Endothelial cell of umbilical vein (primary cell): ENCODE measurements around the gene ERBB4. TPM values are rescaled to one million over a fixed set of nuclear protein-coding genes. Genes with fewer than 3 reads are reported as not detected.

Experiments used
- BruUV-seq: library from RNA; stranded (reverse); fragments of 400-500 nt; replicated peaks from 2 replicates; lab custom pipeline; 2021; lab: Mats Ljungman, UMichigan
- CTCF ChIA-PET: fragments of 300-600, 350-600 bp; sonication (Branson Sonifier 250); formaldehyde crosslinking; loops from one replicate; lab custom pipeline; 2021; ENCODE audit warnings: antibody characterized with exemption, inconsistent platforms; lab: Charles Lee
- POLR2A ChIA-PET: fragments of 300-600, 350-600 bp; sonication (Branson Sonifier 250); formaldehyde crosslinking; loops from one replicate; lab custom pipeline; 2021; ENCODE audit warnings: antibody characterized with exemption, inconsistent platforms; lab: Charles Lee
- DNase-seq: peaks from one replicate; pipeline ENCODE4 v3.0.0-alpha.2; 2011; ENCODE audit warnings: low read depth, low spot score
- FAIRE-seq: peaks from 2 replicates; lab custom pipeline; 2011; peaks lifted over from hg19 to GRCh38; lab: Jason Lieb, UNC
- H2AFZ ChIP-seq: 2 replicates; pipeline ENCODE4 v1.6.0; 2012; ENCODE audit warnings: low read depth, low read length, control low read depth, inconsistent platforms
- H3K27ac ChIP-seq: 2 replicates; pipeline ENCODE4 v1.5.1; 2011; ENCODE audit warnings: low read depth, mild to moderate bottlenecking, control low read depth, low read length, moderate library complexity; ENCODE audit not compliant: insufficient read depth
- H3K27me3 ChIP-seq, 2 experiments: 2 replicates each; pipeline versions ENCODE4 v1.6.0 to v1.6.1; 2011; ENCODE audit warnings: low read length in 2 of 2, mixed read lengths in 1 of 2; ENCODE audit not compliant: control insufficient read depth in 2 of 2, insufficient read depth in 2 of 2
- H3K36me3 ChIP-seq, 2 experiments: 2 replicates in 1 of 2; 3 replicates in 1 of 2; pipeline ENCODE4 v1.5.1; 2011; ENCODE audit warnings: low read length in 2 of 2, mild to moderate bottlenecking in 1 of 2, moderate library complexity in 1 of 2; ENCODE audit not compliant: control insufficient read depth in 2 of 2, insufficient read depth in 2 of 2; ENCODE audit errors: extremely low read depth in 1 of 2
- H3K4me1 ChIP-seq: 3 replicates; pipeline ENCODE4 v1.5.1; 2011; ENCODE audit warnings: mild to moderate bottlenecking, low read length; ENCODE audit not compliant: control insufficient read depth, insufficient read depth; ENCODE audit errors: extremely low read depth
- H3K4me2 ChIP-seq: 2 replicates; pipeline ENCODE4 v1.6.1; 2011; ENCODE audit warnings: low read length, control low read depth, mixed read lengths; ENCODE audit not compliant: insufficient read depth
- H3K4me3 ChIP-seq, 3 experiments: fragments of 200-600 bp in 1 of 3; sonication (generic), shearing (Covaris generic) in 1 of 3; replicated peaks in 1 of 3; 2 replicates each; pipeline ENCODE4 v1.5.1; 2011 to 2016; ENCODE audit warnings: control low read depth in 3 of 3, low read length in 3 of 3, mild to moderate bottlenecking in 2 of 3, inconsistent platforms in 1 of 3, low read depth in 1 of 3, moderate library complexity in 1 of 3; ENCODE audit not compliant: insufficient read depth in 1 of 3
- H3K79me2 ChIP-seq: 2 replicates; pipeline ENCODE4 v1.6.0; 2012; ENCODE audit warnings: low read length, inconsistent platforms; ENCODE audit not compliant: control insufficient read depth, insufficient read depth
- H3K9ac ChIP-seq: replicated peaks from 2 replicates; pipeline ENCODE3; 2011; ENCODE audit warnings: low read length, control low read depth; ENCODE audit not compliant: insufficient read depth; ENCODE audit errors: extremely low read depth
- H3K9me1 ChIP-seq: replicated peaks from 3 replicates; pipeline ENCODE4 v1.6.0; 2011; ENCODE audit warnings: mild to moderate bottlenecking, low read length; ENCODE audit not compliant: control insufficient read depth, insufficient read depth; ENCODE audit errors: extremely low read depth
- H3K9me3 ChIP-seq: replicated peaks from 2 replicates; pipeline ENCODE4 v1.5.1; 2012; ENCODE audit warnings: low read length, inconsistent platforms; ENCODE audit not compliant: control insufficient read depth, insufficient read depth
- H4K20me1 ChIP-seq: replicated peaks from 2 replicates; pipeline ENCODE3; 2011; ENCODE audit warnings: mild to moderate bottlenecking, low read length; ENCODE audit not compliant: control insufficient read depth, insufficient read depth; ENCODE audit errors: extremely low read depth
- EZH2 ChIP-seq: IDR thresholded peaks from 2 replicates; pipeline ENCODE4 v1.6.1; 2012; ENCODE audit warnings: borderline replicate concordance, low read depth, mild to moderate bottlenecking, moderate library complexity, low read length, inconsistent platforms; ENCODE audit not compliant: severe bottlenecking
- FOS ChIP-seq: IDR thresholded peaks from 2 replicates; pipeline ENCODE4 v1.6.1; 2011; ENCODE audit warnings: mild to moderate bottlenecking, low read length, moderate library complexity, borderline replicate concordance; ENCODE audit not compliant: insufficient read depth
- GATA2 ChIP-seq: IDR thresholded peaks from 2 replicates; pipeline ENCODE4 v1.7.0; 2011; ENCODE audit warnings: low read depth, mild to moderate bottlenecking, moderate library complexity, mixed read lengths, low read length; ENCODE audit not compliant: insufficient read length, insufficient read depth
- MYC ChIP-seq: IDR thresholded peaks from one replicate; pipeline ENCODE4 v1.6.1; 2011; ENCODE audit warnings: mild to moderate bottlenecking, low read depth, low read length
- POLR2A ChIP-seq: IDR thresholded peaks from 2 replicates; pipeline ENCODE4 v1.6.1; 2012; ENCODE audit warnings: low read depth, mild to moderate bottlenecking, control low read depth, low read length
- POLR2AphosphoS5 ChIP-seq: IDR thresholded peaks from 2 replicates; pipeline ENCODE4 v1.6.1; 2012; ENCODE audit warnings: low read depth, mild to moderate bottlenecking, control low read depth, low read length, moderate library complexity; ENCODE audit not compliant: insufficient read depth
- dilution Hi-C: fragments of 300-500 bp; cut with MboI; formaldehyde crosslinking; loops from one replicate; pipeline ENCODE4 v1.15.0; 2019; ENCODE audit warnings: low sequenced_read_pairs; ENCODE audit not compliant: extremely low pct_ligation_motif_present
- intact Hi-C: fragments of 100-400 bp; cut with micrococcal nuclease; formaldehyde crosslinking; loops from one replicate; pipeline ENCODE4 v1.10.0; 2022
- polyA plus RNA-seq, 4 experiments: library from polyadenylated mRNA; depleted of rRNA in 3 of 4; stranded (reverse) in 3 of 4; unstranded in 1 of 4; fragments of >200 nt; gene quantifications; 2 replicates each; pipeline versions ENCODE4 v1.2.1 to v1.2.3, GENCODE V29; 2011 to 2012; ENCODE audit warnings: missing spikeins in 1 of 4
- total RNA-seq: library from RNA; stranded (reverse); gene quantifications from 2 replicates; pipeline ENCODE4 v1.2.3, GENCODE V29; 2021
- TF ChIP-seq, protein P1 (sequence below): IDR thresholded peaks from 2 replicates; pipeline ENCODE4 v1.6.1; 2011; ENCODE audit not compliant: insufficient read depth, insufficient read length

ERBB4 gene
- total and polyA plus RNA-seq, 2 donors (not counting 3 experiments of a cell fraction or from before 2014, with no cell fraction given) = 0.01 to 0.27 TPM

DNA sequence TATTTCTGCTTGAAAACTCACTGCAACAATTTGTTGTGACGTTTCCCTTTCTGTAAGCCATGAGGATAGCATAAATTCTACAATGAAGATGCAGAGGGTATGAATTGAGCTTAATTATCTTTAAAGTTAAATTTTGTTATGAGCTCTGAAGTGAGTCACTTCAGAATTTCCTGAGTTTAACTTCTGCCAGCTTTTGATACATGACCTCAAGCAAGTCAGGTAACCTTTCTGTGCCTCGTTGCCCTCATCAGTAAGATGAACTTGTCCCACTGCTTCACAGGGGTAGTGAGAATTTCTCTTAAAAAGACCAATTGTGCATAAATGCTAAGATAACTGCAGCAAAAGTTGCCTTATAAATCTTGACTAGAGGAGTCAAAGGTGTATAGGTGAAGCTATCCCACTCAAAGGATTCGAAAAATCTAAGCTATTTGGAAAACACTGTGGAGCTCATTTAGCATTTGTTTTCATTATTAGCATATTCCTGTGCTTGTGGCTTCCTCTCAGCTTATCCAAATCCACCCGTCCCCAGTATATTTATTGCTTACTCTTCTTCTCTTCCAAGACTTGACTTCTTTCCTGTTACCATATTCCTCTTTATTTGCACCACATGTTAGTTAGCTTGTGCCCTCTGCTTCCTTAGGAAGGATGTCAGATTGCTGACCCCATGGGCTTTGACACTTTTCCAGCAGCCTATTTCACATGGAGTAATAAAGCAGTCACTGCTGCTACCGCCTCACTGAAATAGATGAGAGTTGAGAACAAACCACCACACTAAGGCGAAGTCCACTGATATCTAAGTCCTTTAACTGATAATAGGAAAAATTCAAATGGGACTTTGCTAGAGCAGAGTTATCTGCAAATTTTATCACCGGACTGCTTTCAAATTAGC lies 428.6 kb downstream of the ERBB4 start:
- Histone ChIP-seq H3K36me3 (no peaks in the 10 kb centered on the region), H3K4me2 (peak overlapping the region; percentile 67), H3K9ac (no peak overlapping the region), H3K4me3 (peak overlapping the region in 1 of 3 experiments; percentile 5), H2AFZ (peak overlapping the region; percentile 31), H3K9me3 (no peaks in the 10 kb centered on the region), H3K27me3 (no peaks in the 10 kb centered on the region), H3K79me2 (no peaks in the 10 kb centered on the region), H3K4me1 (peaks cover 26% of the 10 kb centered on the region), H3K9me1 (no peaks in the 10 kb centered on the region), H4K20me1 (no peaks in the 10 kb centered on the region), H3K27ac (peak overlapping the region; percentile 20)
- POLR2A ChIA-PET = no interaction called here
- dilution Hi-C loops = no loop called here
- no TSS peak for BruUV-seq
- FAIRE-seq (peak; percentile 58), DNase-seq (peak; percentile 92)
- CTCF ChIA-PET = interaction anchor here (0.9 to 2.1 kb wide), 11 partner anchors 11 to 231 kb away, joined by 3 to 17 read pairs (median 4); no protein-coding TSS in a partner anchor
- peak; percentile 37 for TF ChIP-seq POLR2AphosphoS5
- peak; percentile 54 for TF ChIP-seq FOS
- no peak for TF ChIP-seq EZH2
- TF ChIP-seq, protein P1, sequence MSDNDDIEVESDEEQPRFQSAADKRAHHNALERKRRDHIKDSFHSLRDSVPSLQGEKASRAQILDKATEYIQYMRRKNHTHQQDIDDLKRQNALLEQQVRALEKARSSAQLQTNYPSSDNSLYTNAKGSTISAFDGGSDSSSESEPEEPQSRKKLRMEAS = no peak
- intact Hi-C loops = loop anchor here (2.0 kb wide), 1 partner anchor 77 kb away; no protein-coding TSS in a partner anchor

DNA sequence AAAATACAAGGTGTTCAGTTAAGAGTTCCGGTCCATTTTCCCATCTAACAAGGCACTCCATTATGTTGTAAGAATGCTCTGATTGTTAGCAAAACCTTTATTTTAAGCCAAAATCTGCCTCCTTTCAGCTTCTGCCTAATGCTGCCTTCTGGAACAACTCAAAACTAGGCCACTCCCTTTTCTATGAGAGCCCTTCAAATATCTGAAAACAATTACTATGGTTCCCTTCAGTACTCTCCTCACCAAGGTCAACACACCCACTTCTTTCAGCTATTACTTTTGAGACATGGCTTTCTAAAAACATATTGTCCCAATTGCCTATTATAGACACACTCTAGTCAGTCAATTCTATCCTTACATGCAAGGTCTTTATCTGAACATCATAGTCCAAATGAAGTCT lies 429.4 kb downstream of the ERBB4 start:
- intact Hi-C loops (loop anchor here (2.0 kb wide), 1 partner anchor 76 kb away; no protein-coding TSS in a partner anchor), dilution Hi-C loops (no loop called here)
- Histone ChIP-seq H3K27ac (no peak overlapping the region), H3K9ac (no peak overlapping the region), H3K27me3 (no peaks in the 10 kb centered on the region), H3K4me2 (peak overlapping the region; percentile 67), H2AFZ (peak overlapping the region; percentile 38), H3K79me2 (no peaks in the 10 kb centered on the region), H3K4me3 (no peak overlapping the region), H4K20me1 (no peaks in the 10 kb centered on the region), H3K9me1 (no peaks in the 10 kb centered on the region), H3K9me3 (no peaks in the 10 kb centered on the region), H3K36me3 (no peaks in the 10 kb centered on the region), H3K4me1 (peaks cover 26% of the 10 kb centered on the region)
- BruUV-seq = no TSS peak
- ChIA-PET POLR2A (no interaction called here), CTCF (interaction anchor here (1.0 to 2.1 kb wide), 8 partner anchors 10 to 140 kb away, joined by 4 to 17 read pairs (median 5); no protein-coding TSS in a partner anchor)
- TF ChIP-seq POLR2A = no peak
- TF ChIP-seq GATA2 = no peak
- no peak for TF ChIP-seq MYC
- DNase-seq (no peak), FAIRE-seq (no peak)
